ENCODE data around the gene SKAP1. TPM values are rescaled to one million over a fixed set of nuclear protein-coding genes. Genes with fewer than 3 reads are reported as not detected.

SKAP1 gene
- total RNA-seq, 4 donors from 2014 or later: 0.93 to 1.9 (median 1.1) TPM; not detected in 1

GRCh38 chr17:48125829-48126531 is 304.0 kb downstream of the SKAP1 start:
- DNase-seq (ENCODE audit: low spot score) (no peak), ATAC-seq (ENCODE audit: low FRiP score) (no peak)

GRCh38 chr17:48123776-48124388 is 306.1 kb downstream of the SKAP1 start:
- DNase-seq (ENCODE audit: low spot score) (no peak), ATAC-seq (ENCODE audit: low FRiP score) (no peak)
- no peak for TF ChIP-seq CTCF (IDR thresholded peaks at IDR 0.05)

More at GRCh38 chr17:48125829-48126531, 304.0 kb downstream of the SKAP1 start:
- TF ChIP-seq CTCF (IDR thresholded peaks at IDR 0.05): no peak

- no peak for ATAC-seq (ENCODE audit: low FRiP score)
- no peak for TF ChIP-seq CTCF (IDR thresholded peaks at IDR 0.05)
- no peak for DNase-seq (ENCODE audit: low spot score)
These were observed 306.9 kb downstream of the SKAP1 start for GRCh38 chr17:48123111-48123510.

- no peak for DNase-seq (ENCODE audit: low spot score)
- TF ChIP-seq CTCF (IDR thresholded peaks at IDR 0.05): no peak
- no peak for ATAC-seq (ENCODE audit: low FRiP score)
These were observed 307.4 kb downstream of the SKAP1 start for GRCh38 chr17:48122665-48123045.

- TF ChIP-seq CTCF (IDR thresholded peaks at IDR 0.05): no peak
- ATAC-seq (ENCODE audit: low FRiP score): no peak
- no peak for DNase-seq (ENCODE audit: low spot score)
These were observed 307.9 kb downstream of the SKAP1 start for GRCh38 chr17:48121923-48122664.

GRCh38 chr17:48113201-48113676 is 316.8 kb downstream of the SKAP1 start:
- no peak for ATAC-seq (ENCODE audit: low FRiP score)
- no peak for DNase-seq (ENCODE audit: low spot score)
- no peak for TF ChIP-seq CTCF (IDR thresholded peaks at IDR 0.05)

Data from omental fat pad (tissue), 4 donors.